Stomach (tissue), 9 donors: Measurements from ENCODE around the gene CEBPB. TPM values are rescaled to one million over a fixed set of nuclear protein-coding genes. Genes with fewer than 3 reads are reported as not detected.
"Not testable (repeated sequence)": the region's sequence is repeated elsewhere in the genome, so short reads cannot be mapped to it uniquely, and the experiment has no call there.

Experiments used
- DNase-seq, 2 donors: peaks; one replicate each; pipeline versions ENCODE4 v3.0.0 to v3.0.0-alpha.2; 2013 to 2019
- H3K27ac ChIP-seq, 5 donors: fragments of 200-600 bp in 4 of 5; sonication (generic) in 4 of 5; one replicate each; pipeline ENCODE4 v1.5.1; 2013 to 2019; ENCODE audit warnings: mild to moderate bottlenecking in 1 of 5, moderate library complexity in 1 of 5
- H3K27me3 ChIP-seq, 3 donors: fragments of 200-600 bp; sonication (generic); one replicate each; pipeline ENCODE4 v1.5.1; 2017 to 2019; ENCODE audit warnings: mixed run types in 1 of 3
- H3K36me3 ChIP-seq, 4 donors: fragments of 200-600 bp; sonication (generic); 1 replicate in 3 of 4; 2 replicates in 1 of 4; pipeline ENCODE4 v1.5.1; 2016 to 2019
- H3K4me1 ChIP-seq, 4 donors: fragments of 200-600 bp; sonication (generic); one replicate each; pipeline ENCODE4 v1.5.1; 2016 to 2019
- H3K4me3 ChIP-seq, 4 donors: fragments of 200-600 bp; sonication (generic) in 3 of 4; one replicate each; pipeline ENCODE4 v1.5.1; 2016 to 2019; ENCODE audit warnings: mild to moderate bottlenecking in 1 of 4
- H3K9me3 ChIP-seq, 4 donors: fragments of 200-600 bp; sonication (generic); one replicate each; pipeline ENCODE4 v1.5.1; 2016 to 2019
- EP300 ChIP-seq: sonication (generic); formaldehyde crosslinking; IDR thresholded peaks from one replicate; pipeline ENCODE4 v1.6.1; 2017; ENCODE audit warnings: antibody characterized with exemption
- POLR2A ChIP-seq, 4 donors: fragments of 450-650 bp; IDR thresholded peaks; one replicate each; pipeline ENCODE4 v1.6.1; 2016; ENCODE audit warnings: antibody characterized with exemption in 4 of 4, control low read depth in 2 of 4, mild to moderate bottlenecking in 1 of 4, moderate library complexity in 1 of 4
- POLR2AphosphoS5 ChIP-seq, 3 donors: sonication (generic); formaldehyde crosslinking; IDR thresholded peaks; one replicate each; pipeline ENCODE4 v1.6.1; 2016; ENCODE audit warnings: antibody characterized with exemption in 3 of 3
- WGBS, 5 donors: extraction: QIAGEN DNeasy Blood & Tissue Kit in 3 of 5; methylation state at CpG; one replicate each; pipeline versions ENCODE4 v1.1.5 to v1.1.7; 2013 to 2018; 5-methylcytosine and 5-hydroxymethylcytosine counted together
- intact Hi-C: fragments of 100-400 bp; cut with DNase I; formaldehyde crosslinking; loops from one replicate; pipeline ENCODE4 v1.15.1; 2023; ENCODE audit warnings: low total_unique reads
- polyA plus RNA-seq, 3 donors: library from polyadenylated mRNA; stranded (reverse); fragments of 200-250 nt; gene quantifications; one replicate each; pipeline ENCODE4 v1.2.3, GENCODE V29; 2013
- total RNA-seq, 5 donors: library from RNA; depleted of rRNA; stranded (reverse); fragments of >200 nt; gene quantifications; one replicate each; pipeline versions ENCODE4 v1.1.0 to v1.2.3, GENCODE V29; 2014 to 2016
- TF ChIP-seq, protein P1 (sequence below), 7 experiments: fragments of 450-650 bp in 4 of 7; fragments of 200-600 bp in 3 of 7; sonication (generic) in 3 of 7; IDR thresholded peaks; one replicate each; pipeline ENCODE4 v1.5.1; 2016 to 2019; ENCODE audit warnings: antibody characterized with exemption in 7 of 7, control low read depth in 2 of 7, mild to moderate bottlenecking in 1 of 7
- donor health status: healthy with polysubstance abuse.
- donor health status: Bipolar disorder and iron deficiency.
- donor health status: healthy.

Gene CEBPB
- total and polyA plus RNA-seq, 8 donors: 21.1 to 200 (median 36.5) TPM

DNA sequence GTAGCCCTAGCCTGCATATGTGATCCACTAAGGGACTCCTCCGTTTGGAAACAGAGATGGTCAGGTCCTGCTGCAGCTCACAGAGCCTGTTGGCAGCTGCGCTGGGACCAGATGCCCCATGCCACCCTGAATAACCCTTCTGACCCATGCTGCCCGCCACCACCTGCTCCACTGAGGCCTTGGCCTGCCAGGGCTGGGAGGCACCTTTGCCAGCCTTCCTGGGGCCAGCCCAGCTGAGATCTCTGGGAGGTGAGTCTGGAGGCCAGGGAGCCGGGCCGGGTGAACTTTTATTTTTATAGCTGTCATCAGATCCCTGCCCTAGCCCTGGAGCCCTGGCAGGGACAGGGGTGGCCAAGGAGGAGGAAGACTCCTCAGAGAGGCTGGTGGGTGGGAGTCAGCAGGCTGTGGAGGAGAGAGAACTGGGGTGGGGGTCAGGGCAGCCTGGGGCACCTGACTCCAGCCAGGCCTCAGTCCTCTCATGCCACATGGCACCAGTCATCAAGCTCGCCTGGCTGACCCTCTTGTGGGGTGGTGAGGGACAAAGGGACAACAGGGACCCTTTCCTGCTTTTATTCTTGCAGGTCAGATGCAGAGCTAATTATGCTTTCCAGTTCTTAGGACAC is 10.0 kb downstream of the CEBPB start:
- Histone ChIP-seq H3K4me3 (no peak overlapping the region), H3K27ac (no peak overlapping the region), H3K4me1 (peaks cover 0 to 17% (median 0%) of the 10 kb centered on the region in 4 donors), H3K9me3 (peaks cover 0 to 4% (median 2%) of the 10 kb centered on the region in 4 donors), H3K36me3 (peaks cover 0 to 9% (median 2%) of the 10 kb centered on the region in 4 donors), H3K27me3 (no peaks in the 10 kb centered on the region)
- intact Hi-C loops: no loop called here
- WGBS, 5 donors: 68 to 81% (median 77%) methylated on average over 6 of the region's 6 CpGs
- no peak for DNase-seq
- no peak for TF ChIP-seq EP300

DNA sequence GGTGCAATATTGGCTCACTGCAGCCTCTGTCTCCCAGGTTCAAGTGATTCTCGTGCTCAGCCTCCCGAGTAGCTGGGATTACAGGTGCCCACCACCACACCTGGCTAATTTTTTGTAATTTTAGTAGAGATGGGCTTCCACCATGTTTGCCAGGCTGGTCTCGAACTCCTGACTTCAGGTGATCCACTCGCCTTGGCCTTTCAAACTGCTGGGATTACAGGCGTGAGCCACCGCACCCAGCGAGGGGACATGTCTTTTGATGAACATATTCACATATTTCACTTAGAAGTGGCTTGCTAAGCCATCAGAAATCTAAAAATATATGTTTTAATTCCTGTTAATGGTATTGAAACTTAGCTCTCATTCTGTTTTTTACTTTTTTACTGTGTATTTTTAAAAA is 11.1 kb downstream of the CEBPB start:
- H3K4me3 ChIP-seq, DNase-seq, H3K27me3 ChIP-seq, intact Hi-C loops, H3K36me3 ChIP-seq, H3K27ac ChIP-seq, H3K9me3 ChIP-seq: not testable (repeated sequence)
- 94 to 98% (median 97%) methylated on average over 7 of the region's 7 CpGs for WGBS, 5 donors
- H3K4me1 ChIP-seq: peaks cover 0 to 10% (median 0%) of the 10 kb centered on the region in 4 donors

DNA sequence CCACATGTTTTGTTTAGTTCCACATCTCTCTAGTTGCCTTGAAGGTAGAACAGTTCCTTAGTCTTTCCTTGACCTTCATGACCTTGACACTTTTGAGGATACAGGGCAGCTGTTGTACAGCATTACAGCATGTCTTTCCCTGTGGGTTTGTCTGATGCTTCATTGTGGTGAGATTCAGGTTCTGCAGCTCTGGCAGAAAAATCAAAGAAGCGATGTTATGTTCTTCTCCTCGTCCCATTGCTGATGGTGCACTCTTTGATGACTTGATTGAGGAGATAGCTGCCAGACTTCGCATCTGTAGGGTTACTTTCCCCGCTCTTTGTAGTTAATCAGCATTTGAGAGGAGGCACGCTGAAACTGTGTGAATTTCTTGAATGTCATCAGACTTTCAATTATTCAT is 12.0 kb downstream of the CEBPB start:
- TF ChIP-seq POLR2A (IDR thresholded peaks at IDR 0.05) (no peak), POLR2AphosphoS5 (IDR thresholded peaks at IDR 0.05) (no peak), EP300 (no peak)
- TF ChIP-seq, protein P1, sequence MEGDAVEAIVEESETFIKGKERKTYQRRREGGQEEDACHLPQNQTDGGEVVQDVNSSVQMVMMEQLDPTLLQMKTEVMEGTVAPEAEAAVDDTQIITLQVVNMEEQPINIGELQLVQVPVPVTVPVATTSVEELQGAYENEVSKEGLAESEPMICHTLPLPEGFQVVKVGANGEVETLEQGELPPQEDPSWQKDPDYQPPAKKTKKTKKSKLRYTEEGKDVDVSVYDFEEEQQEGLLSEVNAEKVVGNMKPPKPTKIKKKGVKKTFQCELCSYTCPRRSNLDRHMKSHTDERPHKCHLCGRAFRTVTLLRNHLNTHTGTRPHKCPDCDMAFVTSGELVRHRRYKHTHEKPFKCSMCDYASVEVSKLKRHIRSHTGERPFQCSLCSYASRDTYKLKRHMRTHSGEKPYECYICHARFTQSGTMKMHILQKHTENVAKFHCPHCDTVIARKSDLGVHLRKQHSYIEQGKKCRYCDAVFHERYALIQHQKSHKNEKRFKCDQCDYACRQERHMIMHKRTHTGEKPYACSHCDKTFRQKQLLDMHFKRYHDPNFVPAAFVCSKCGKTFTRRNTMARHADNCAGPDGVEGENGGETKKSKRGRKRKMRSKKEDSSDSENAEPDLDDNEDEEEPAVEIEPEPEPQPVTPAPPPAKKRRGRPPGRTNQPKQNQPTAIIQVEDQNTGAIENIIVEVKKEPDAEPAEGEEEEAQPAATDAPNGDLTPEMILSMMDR (IDR thresholded peaks at IDR 0.05): no peak
- no peak overlapping the region for H3K27ac ChIP-seq
- H3K4me3 ChIP-seq: no peak overlapping the region
- H3K9me3 ChIP-seq: peaks cover 0 to 4% (median 2%) of the 10 kb centered on the region in 4 donors
- peaks cover 0 to 9% (median 0%) of the 10 kb centered on the region in 4 donors for H3K36me3 ChIP-seq
- WGBS, 5 donors: 81 to 92% (median 91%) methylated on average over 5 of the region's 5 CpGs
- intact Hi-C loops: no loop called here
- H3K27me3 ChIP-seq: no peaks in the 10 kb centered on the region
- H3K4me1 ChIP-seq: peaks cover 0 to under 1% (median 0%) of the 10 kb centered on the region in 4 donors
- no peak for DNase-seq

DNA sequence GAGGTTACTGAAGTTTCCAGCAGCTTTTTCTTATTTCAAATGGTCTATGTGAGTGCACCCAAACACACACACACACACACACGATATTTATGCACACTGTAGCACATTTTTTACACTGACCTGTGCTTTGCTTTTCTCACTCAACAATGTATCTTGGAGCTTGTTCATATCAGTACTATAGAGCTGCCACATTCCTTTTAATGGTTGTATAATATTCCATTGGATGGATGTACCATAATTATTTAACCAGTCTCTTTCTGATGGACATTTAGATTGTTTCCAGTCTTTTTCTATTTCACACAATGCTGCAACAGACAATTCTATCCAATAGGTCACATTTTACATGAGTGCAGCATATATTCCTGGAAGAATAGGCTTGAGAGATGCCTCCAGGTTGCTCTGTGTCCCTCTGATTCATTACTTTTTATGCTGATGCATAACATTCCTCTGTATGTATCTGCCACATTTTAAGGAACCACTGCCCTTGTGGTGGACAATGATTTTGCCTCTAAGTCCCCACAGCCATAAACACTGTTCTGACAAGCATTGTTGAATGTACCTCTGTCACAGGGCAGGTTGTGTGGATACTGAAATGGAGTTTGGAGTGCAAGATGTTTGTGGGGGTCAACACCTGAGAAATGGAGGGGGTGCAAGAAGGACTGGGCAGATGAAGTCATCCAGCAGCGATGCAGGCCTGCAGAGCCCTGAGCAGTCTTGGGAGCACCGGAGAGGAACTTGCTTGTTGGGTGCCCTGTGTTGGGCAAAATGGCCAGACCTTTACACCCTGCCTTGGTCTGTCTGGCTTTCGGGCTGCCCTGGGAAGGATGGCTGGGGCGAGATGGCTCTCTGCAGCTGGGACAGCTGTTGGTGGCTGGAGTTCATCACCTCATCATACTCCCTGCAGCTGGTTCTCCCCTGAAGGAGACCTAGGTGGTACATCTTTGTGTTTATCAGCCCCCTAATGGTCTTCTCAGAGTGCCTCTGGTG is 13.6 kb downstream of the CEBPB start:
- DNase-seq: no peak
- no peaks in the 10 kb centered on the region for H3K4me1 ChIP-seq
- TF ChIP-seq POLR2AphosphoS5 (IDR thresholded peaks at IDR 0.05): no peak
- TF ChIP-seq, protein P1 (IDR thresholded peaks at IDR 0.05): no peak
- no peak for TF ChIP-seq EP300
- no peak for TF ChIP-seq POLR2A (IDR thresholded peaks at IDR 0.05)
- peaks cover 0 to 4% (median 2%) of the 10 kb centered on the region in 4 donors for H3K9me3 ChIP-seq
- H3K36me3 ChIP-seq: peaks cover 0 to 5% (median 0%) of the 10 kb centered on the region in 4 donors
- intact Hi-C loops: no loop called here
- no peak overlapping the region for H3K27ac ChIP-seq
- no peaks in the 10 kb centered on the region for H3K27me3 ChIP-seq
- H3K4me3 ChIP-seq: no peak overlapping the region
- 90 to 98% (median 97%) methylated on average over 3 to 5 of the region's 5 CpGs for WGBS, 5 donors

DNA sequence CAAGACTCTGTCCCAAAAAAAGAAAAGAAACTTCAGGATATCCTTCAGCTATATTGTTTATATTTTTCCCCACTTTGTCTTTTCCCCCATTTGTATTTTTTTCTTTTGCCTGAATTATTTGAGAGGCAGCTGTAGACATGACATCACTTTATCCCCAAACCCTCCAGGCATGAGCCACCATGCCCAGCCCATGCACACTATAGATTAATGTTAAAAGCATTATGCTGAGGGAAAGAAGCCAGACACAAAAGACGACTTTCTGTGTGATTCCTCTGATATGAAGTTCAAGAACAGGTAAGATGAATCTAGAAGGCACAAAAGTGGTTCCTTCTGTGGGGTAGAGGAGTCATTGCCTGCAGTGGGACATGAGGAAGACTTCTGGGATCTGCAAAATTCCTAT is 16.4 kb downstream of the CEBPB start:
- 56 to 83% (median 64%) methylated on average over 1 of the region's 1 CpG for WGBS, 5 donors

More for the DNA sequence above, 16.4 kb downstream of the CEBPB start:
- Histone ChIP-seq H3K4me1 (peaks cover 0 to 4% (median 2%) of the 10 kb centered on the region in 4 donors), H3K36me3 (no peaks in the 10 kb centered on the region), H3K27me3 (no peaks in the 10 kb centered on the region), H3K9me3 (no peaks in the 10 kb centered on the region), H3K27ac (no peak overlapping the region), H3K4me3 (no peak overlapping the region)
- TF ChIP-seq POLR2A (IDR thresholded peaks at IDR 0.05) (no peak), POLR2AphosphoS5 (IDR thresholded peaks at IDR 0.05) (no peak), EP300 (no peak)
- TF ChIP-seq, protein P1 (IDR thresholded peaks at IDR 0.05): no peak
- no peak for DNase-seq
- intact Hi-C loops: no loop called here
